PC-3 (cell line): Measurements from ENCODE around the gene LRRC74A. TPM values are rescaled to one million over a fixed set of nuclear protein-coding genes. Genes with fewer than 3 reads are reported as not detected.

Experiments used
- ATAC-seq: fragments of 200-7000 bp; cut with Tn5 transposase; 2 replicates; pipeline ENCODE4 v1.9.1; 2020; ENCODE audit warnings: mild to moderate bottlenecking, moderate library complexity
- BruUV-seq: library from RNA; stranded (reverse); fragments of 400-500 nt; replicated peaks from 2 replicates; lab custom pipeline; 2021; lab: Mats Ljungman, UMichigan
- CTCF ChIA-PET: fragments of 300-600 bp; sonication (Branson Sonifier 250); formaldehyde crosslinking; loops from one replicate; lab custom pipeline; 2022; ENCODE audit warnings: antibody characterized with exemption; lab: Charles Lee
- POLR2A ChIA-PET: fragments of 300-600 bp; sonication (Branson Sonifier 250); formaldehyde crosslinking; loops from one replicate; lab custom pipeline; 2022; ENCODE audit warnings: antibody characterized with exemption; ENCODE audit not compliant: unreplicated experiment; lab: Charles Lee
- DNase-seq: peaks from one replicate; pipeline ENCODE4 v3.0.0-alpha.2; 2015
- H2AFZ ChIP-seq: fragments of 300-600 bp; sonication (generic); 2 replicates; pipeline ENCODE4 v1.6.0; 2016; ENCODE audit warnings: antibody characterized with exemption, low read length
- H3F3A ChIP-seq: fragments of 300-600 bp; sonication (generic); one replicate; pipeline ENCODE4 v1.6.0; 2017; ENCODE audit warnings: antibody characterized with exemption, low read length, control low read depth, mild to moderate bottlenecking; ENCODE audit not compliant: unreplicated experiment
- H3K27ac ChIP-seq: fragments of 300-600 bp; sonication (generic); 2 replicates; pipeline ENCODE4 v1.5.1; 2016; ENCODE audit warnings: mild to moderate bottlenecking, low read length
- H3K27me3 ChIP-seq: fragments of 300-600 bp; sonication (generic); 2 replicates; pipeline ENCODE4 v1.6.1; 2016; ENCODE audit warnings: low read length, mixed read lengths
- H3K36me3 ChIP-seq: fragments of 300-600 bp; sonication (generic); 2 replicates; pipeline ENCODE4 v1.6.1; 2016; ENCODE audit warnings: low read depth, mixed run types, low read length, mixed read lengths
- H3K4me1 ChIP-seq: fragments of 300-600 bp; sonication (generic); 2 replicates; pipeline ENCODE4 v1.5.1; 2016; ENCODE audit warnings: low read length; ENCODE audit not compliant: insufficient read depth
- H3K4me2 ChIP-seq: fragments of 300-600 bp; sonication (generic); 2 replicates; pipeline ENCODE4 v1.6.0; 2016; ENCODE audit warnings: low read length
- H3K4me3 ChIP-seq: fragments of 300-600 bp; sonication (generic); 2 replicates; pipeline ENCODE4 v1.5.1; 2016; ENCODE audit warnings: mild to moderate bottlenecking, low read length, mixed read lengths
- H3K79me2 ChIP-seq: fragments of 300-600 bp; sonication (generic); 2 replicates; pipeline ENCODE4 v1.6.1; 2017; ENCODE audit warnings: low read length, mixed read lengths
- H3K9ac ChIP-seq: fragments of 300-600 bp; sonication (generic); 2 replicates; pipeline ENCODE4 v1.6.0; 2016; ENCODE audit warnings: mild to moderate bottlenecking, low read length
- H3K9me2 ChIP-seq: fragments of 300-600 bp; sonication (generic); replicated peaks from 2 replicates; pipeline ENCODE4 v1.6.1; 2016; ENCODE audit warnings: mixed run types, low read length, mixed read lengths
- H3K9me3 ChIP-seq: fragments of 300-600 bp; sonication (generic); 2 replicates; pipeline ENCODE4 v1.6.1; 2016; ENCODE audit warnings: low read length, mixed read lengths
- H4K20me1 ChIP-seq: fragments of 300-600 bp; sonication (generic); 2 replicates; pipeline ENCODE4 v1.6.1; 2016; ENCODE audit warnings: low read length, mixed read lengths
- EZH2 ChIP-seq: fragments of 300-600 bp; sonication (generic); IDR thresholded peaks from one replicate; pipeline ENCODE4 v1.6.1; 2017; ENCODE audit warnings: antibody characterized with exemption, mild to moderate bottlenecking, low read length; ENCODE audit not compliant: unreplicated experiment
- EZH2phosphoT487 ChIP-seq: fragments of 300-600 bp; sonication (generic); IDR thresholded peaks from 2 replicates; pipeline ENCODE4 v1.6.1; 2018; ENCODE audit warnings: mild to moderate bottlenecking, antibody characterized with exemption, low read length, borderline replicate concordance
- intact Hi-C: fragments of 100-400 bp; cut with micrococcal nuclease; formaldehyde crosslinking; loops from 2 replicates; pipeline ENCODE4 v1.9.0; 2023
- total RNA-seq: library from RNA; depleted of rRNA; stranded (reverse); fragments of >200 nt; gene quantifications from 2 replicates; pipeline ENCODE4 v1.2.3, GENCODE V29; 2014
- TF ChIP-seq, protein P1 (sequence below): fragments of 300-600 bp; sonication (generic); conservative IDR thresholded peaks from 2 replicates; pipeline ENCODE4 v1.5.1; 2017; ENCODE audit warnings: antibody characterized with exemption, low read depth, mild to moderate bottlenecking, low read length

The LRRC74A gene
- total RNA-seq, 1 experiment from 2014 or later: not detected

DNA sequence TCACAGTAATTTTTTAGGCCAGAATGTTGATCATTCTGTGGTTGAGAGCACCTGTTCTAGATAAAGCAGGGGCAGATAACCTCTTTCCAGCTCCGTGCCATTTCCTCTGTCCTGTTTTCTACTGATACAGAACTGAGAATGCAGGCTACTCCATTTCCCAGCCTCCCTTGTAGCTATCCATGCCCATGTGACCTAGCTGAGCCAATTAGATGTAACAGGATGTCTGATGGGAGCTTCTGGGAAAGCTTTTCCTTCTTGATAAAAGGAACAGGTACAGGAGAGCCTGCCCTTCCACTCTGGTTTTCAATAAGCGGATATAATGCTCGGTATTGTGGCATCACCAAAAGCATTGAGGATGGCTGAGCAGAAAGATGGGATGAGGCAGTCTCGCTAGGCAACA is 54.2 kb downstream of the LRRC74A start:
- no peaks in the 10 kb centered on the region for H3K4me1 ChIP-seq
- no peak overlapping the region for H2AFZ ChIP-seq
- no peaks in the 10 kb centered on the region for H3F3A ChIP-seq
- no peaks in the 10 kb centered on the region for H4K20me1 ChIP-seq
- no peak overlapping the region for H3K4me2 ChIP-seq
- DNase-seq (no peak), ATAC-seq (no peak)
- no peaks in the 10 kb centered on the region for H3K36me3 ChIP-seq
- no peak overlapping the region for H3K27ac ChIP-seq
- no peaks in the 10 kb centered on the region for H3K9me3 ChIP-seq
- H3K79me2 ChIP-seq: no peaks in the 10 kb centered on the region
- intact Hi-C loops: no loop called here
- TF ChIP-seq EZH2 (no peak), EZH2phosphoT487 (no peak)
- TF ChIP-seq, protein P1, sequence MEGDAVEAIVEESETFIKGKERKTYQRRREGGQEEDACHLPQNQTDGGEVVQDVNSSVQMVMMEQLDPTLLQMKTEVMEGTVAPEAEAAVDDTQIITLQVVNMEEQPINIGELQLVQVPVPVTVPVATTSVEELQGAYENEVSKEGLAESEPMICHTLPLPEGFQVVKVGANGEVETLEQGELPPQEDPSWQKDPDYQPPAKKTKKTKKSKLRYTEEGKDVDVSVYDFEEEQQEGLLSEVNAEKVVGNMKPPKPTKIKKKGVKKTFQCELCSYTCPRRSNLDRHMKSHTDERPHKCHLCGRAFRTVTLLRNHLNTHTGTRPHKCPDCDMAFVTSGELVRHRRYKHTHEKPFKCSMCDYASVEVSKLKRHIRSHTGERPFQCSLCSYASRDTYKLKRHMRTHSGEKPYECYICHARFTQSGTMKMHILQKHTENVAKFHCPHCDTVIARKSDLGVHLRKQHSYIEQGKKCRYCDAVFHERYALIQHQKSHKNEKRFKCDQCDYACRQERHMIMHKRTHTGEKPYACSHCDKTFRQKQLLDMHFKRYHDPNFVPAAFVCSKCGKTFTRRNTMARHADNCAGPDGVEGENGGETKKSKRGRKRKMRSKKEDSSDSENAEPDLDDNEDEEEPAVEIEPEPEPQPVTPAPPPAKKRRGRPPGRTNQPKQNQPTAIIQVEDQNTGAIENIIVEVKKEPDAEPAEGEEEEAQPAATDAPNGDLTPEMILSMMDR: no peak
- no peaks in the 10 kb centered on the region for H3K27me3 ChIP-seq
- BruUV-seq: no TSS peak
- H3K4me3 ChIP-seq: no peak overlapping the region
- POLR2A ChIA-PET: no interaction called here
- no peaks in the 10 kb centered on the region for H3K9me2 ChIP-seq
- CTCF ChIA-PET: no interaction called here
- H3K9ac ChIP-seq: no peak overlapping the region

DNA sequence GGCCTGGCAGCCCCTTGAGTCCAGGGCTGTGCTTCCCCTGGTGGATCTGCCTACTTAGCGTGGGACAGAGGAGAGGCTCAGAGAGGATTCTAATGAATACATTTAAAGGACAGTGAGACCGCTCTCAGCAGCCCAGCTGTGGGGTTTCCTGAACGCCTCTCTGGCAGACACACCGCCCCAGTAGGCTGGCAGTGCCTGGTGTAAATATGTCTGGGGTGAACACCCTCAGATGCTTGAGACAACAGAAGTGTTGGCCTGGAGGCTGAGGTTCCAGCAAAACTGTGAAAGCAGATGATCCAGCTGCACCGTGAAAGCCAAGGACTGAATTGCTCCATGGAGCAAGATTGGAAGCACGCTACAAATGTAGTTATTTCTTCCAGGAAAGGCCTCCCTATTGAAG is 55.1 kb downstream of the LRRC74A start:
- Histone ChIP-seq H3K9me3 (no peaks in the 10 kb centered on the region), H2AFZ (no peak overlapping the region), H3K79me2 (no peaks in the 10 kb centered on the region), H3K4me1 (no peaks in the 10 kb centered on the region), H3K27ac (no peak overlapping the region), H3K4me2 (no peak overlapping the region), H3F3A (no peaks in the 10 kb centered on the region), H3K9ac (no peak overlapping the region), H3K36me3 (no peaks in the 10 kb centered on the region), H3K4me3 (no peak overlapping the region), H3K27me3 (no peaks in the 10 kb centered on the region), H3K9me2 (no peaks in the 10 kb centered on the region), H4K20me1 (no peaks in the 10 kb centered on the region)
- ATAC-seq: no peak
- no peak for DNase-seq
- POLR2A ChIA-PET: no interaction called here
- TF ChIP-seq, protein P1: no peak
- TF ChIP-seq EZH2phosphoT487 (no peak), EZH2 (no peak)
- intact Hi-C loops: no loop called here
- CTCF ChIA-PET: no interaction called here
- no TSS peak for BruUV-seq

DNA sequence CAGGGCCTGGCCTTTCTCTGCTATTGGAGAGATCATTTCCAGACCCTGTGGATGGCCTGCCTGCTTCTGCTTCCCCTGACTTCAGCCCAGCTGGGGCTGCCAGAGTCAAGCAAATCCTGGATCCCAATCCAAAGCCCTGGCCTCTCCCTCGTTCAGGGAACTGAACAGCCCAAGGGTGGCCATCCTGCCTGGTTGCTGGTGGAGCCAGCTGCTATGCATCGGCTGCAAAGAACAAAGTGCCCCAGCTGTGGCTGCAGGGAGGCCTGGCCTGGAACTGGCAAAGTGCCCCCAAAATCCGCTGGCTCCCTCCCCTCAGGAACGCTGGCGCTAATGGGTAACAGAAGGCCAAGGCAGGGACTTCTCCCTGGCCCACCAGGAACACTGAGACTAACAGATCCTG is 56.4 kb downstream of the LRRC74A start:
- POLR2A ChIA-PET: no interaction called here
- Histone ChIP-seq H4K20me1 (no peaks in the 10 kb centered on the region), H3K4me2 (no peak overlapping the region), H3K4me1 (no peaks in the 10 kb centered on the region), H3K4me3 (no peak overlapping the region), H2AFZ (no peak overlapping the region), H3K27me3 (no peaks in the 10 kb centered on the region), H3F3A (no peaks in the 10 kb centered on the region), H3K9me3 (no peaks in the 10 kb centered on the region), H3K9ac (no peak overlapping the region), H3K36me3 (no peaks in the 10 kb centered on the region), H3K27ac (no peak overlapping the region), H3K9me2 (no peaks in the 10 kb centered on the region), H3K79me2 (no peaks in the 10 kb centered on the region)
- DNase-seq (no peak), ATAC-seq (no peak)
- TF ChIP-seq, protein P1: no peak
- TF ChIP-seq EZH2 (no peak), EZH2phosphoT487 (no peak)
- no TSS peak for BruUV-seq
- CTCF ChIA-PET: no interaction called here
- intact Hi-C loops: no loop called here
